ENCODE data around the gene PEX5L.

DNA sequence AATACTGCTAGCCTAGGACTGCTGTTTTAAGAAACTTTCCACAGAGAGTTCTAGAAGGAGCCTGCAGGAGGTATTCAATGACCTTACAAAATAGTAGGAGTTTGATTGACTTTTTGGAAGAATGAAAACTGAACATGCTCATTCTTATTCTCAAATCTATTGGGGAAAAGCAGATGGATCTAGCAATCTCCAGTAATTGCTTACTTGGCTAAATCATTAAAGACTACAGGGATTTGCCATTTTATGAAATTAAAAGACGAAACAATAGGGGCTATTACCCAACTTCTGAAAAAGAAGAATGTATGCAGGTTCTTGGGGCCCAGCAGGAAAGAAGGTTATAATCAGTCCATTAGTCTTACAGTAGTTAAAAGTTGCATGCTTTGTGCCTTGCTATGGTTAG lies 29.9 kb upstream of the PEX5L start:
- TF ChIP-seq, protein P1, sequence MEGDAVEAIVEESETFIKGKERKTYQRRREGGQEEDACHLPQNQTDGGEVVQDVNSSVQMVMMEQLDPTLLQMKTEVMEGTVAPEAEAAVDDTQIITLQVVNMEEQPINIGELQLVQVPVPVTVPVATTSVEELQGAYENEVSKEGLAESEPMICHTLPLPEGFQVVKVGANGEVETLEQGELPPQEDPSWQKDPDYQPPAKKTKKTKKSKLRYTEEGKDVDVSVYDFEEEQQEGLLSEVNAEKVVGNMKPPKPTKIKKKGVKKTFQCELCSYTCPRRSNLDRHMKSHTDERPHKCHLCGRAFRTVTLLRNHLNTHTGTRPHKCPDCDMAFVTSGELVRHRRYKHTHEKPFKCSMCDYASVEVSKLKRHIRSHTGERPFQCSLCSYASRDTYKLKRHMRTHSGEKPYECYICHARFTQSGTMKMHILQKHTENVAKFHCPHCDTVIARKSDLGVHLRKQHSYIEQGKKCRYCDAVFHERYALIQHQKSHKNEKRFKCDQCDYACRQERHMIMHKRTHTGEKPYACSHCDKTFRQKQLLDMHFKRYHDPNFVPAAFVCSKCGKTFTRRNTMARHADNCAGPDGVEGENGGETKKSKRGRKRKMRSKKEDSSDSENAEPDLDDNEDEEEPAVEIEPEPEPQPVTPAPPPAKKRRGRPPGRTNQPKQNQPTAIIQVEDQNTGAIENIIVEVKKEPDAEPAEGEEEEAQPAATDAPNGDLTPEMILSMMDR (IDR thresholded peaks at IDR 0.05; ENCODE audit: low read depth, low read length) = no peak
- no peak for TF ChIP-seq EZH2phosphoT487 (IDR thresholded peaks at IDR 0.05; ENCODE audit: low read depth)

Measured in OCI-LY3 (cell line).